ENCODE data around the gene SHANK3. TPM values are rescaled to one million over a fixed set of nuclear protein-coding genes. Genes with fewer than 3 reads are reported as not detected.

Gene SHANK3
- polyA plus RNA-seq, 1 donor (not counting 4 experiments of a cell fraction or from before 2014, with no cell fraction given), result 1.00 TPM

- H3K4me1 ChIP-seq (ENCODE audit: control insufficient read depth, extremely low read depth, insufficient read depth, low read length), result peaks cover 20% of the 10 kb centered on the region
- H3K9me3 ChIP-seq (ENCODE audit: control insufficient read depth, low read depth, low read length), result no peaks in the 10 kb centered on the region
- peaks cover 0 to 1% of the 10 kb centered on the region in 2 experiments for H3K36me3 ChIP-seq (ENCODE audit: control insufficient read depth in 2 of 2, extremely low read depth in 1 of 2, insufficient read depth in 2 of 2, low read length in 2 of 2)
- H3K9ac ChIP-seq (ENCODE audit: control insufficient read depth, extremely low read depth, insufficient read depth, low read length), result peak overlapping the region; percentile 45
- no peaks in the 10 kb centered on the region for H3K9me1 ChIP-seq (ENCODE audit: control insufficient read depth, extremely low read depth, insufficient read depth, low read length)
- TF ChIP-seq CTCF (optimal IDR thresholded peaks at IDR 0.05 in 1 of 3, IDR thresholded peaks at IDR 0.05 in 1 of 3, conservative IDR thresholded peaks at IDR 0.05 in 1 of 3; ENCODE audit: extremely low read depth in 1 of 3, insufficient read depth in 2 of 3, low read length in 3 of 3) (no peak), EZH2 (IDR thresholded peaks at IDR 0.05; ENCODE audit: low read length) (no peak)
- H3K4me2 ChIP-seq (ENCODE audit: control insufficient read depth, extremely low read depth, insufficient read depth, low read depth, low read length), result peak overlapping the region; percentile 79
- dilution Hi-C loops (cut with MboI; ENCODE audit: extremely low pct_ligation_motif_present, low sequenced_read_pairs), result no loop called here
- no peaks in the 10 kb centered on the region for H3K79me2 ChIP-seq (ENCODE audit: control insufficient read depth, insufficient read depth, low read length)
- H2AFZ ChIP-seq (ENCODE audit: control insufficient read depth, low read length), result no peak overlapping the region
- H3K4me3 ChIP-seq (ENCODE audit: control insufficient read depth in 2 of 3, extremely low read depth in 1 of 3, insufficient read depth in 2 of 3, low read depth in 1 of 3, low read length in 3 of 3), result peak overlapping the region; percentile 36 to 65 (median 49)
- H4K20me1 ChIP-seq (ENCODE audit: control insufficient read depth, extremely low read depth, insufficient read depth, low read length), result no peaks in the 10 kb centered on the region
- DNase-seq (ENCODE audit: low read depth, low spot score) (no peak), FAIRE-seq (no peak)
- no peaks in the 10 kb centered on the region for H3K27me3 ChIP-seq (ENCODE audit: control insufficient read depth, extremely low read depth, insufficient read depth, low read length)
- no peak overlapping the region for H3K27ac ChIP-seq (ENCODE audit: control insufficient read depth, insufficient read depth, low read length)
These were observed 25.3 kb downstream of the SHANK3 start for GRCh38 chr22:50697667-50698506.

GRCh38 chr22:50698546-50698945, 25.9 kb downstream of the SHANK3 start:
- H3K27me3 ChIP-seq (ENCODE audit: control insufficient read depth, extremely low read depth, insufficient read depth, low read length), result no peaks in the 10 kb centered on the region
- no peak overlapping the region for H3K27ac ChIP-seq (ENCODE audit: control insufficient read depth, insufficient read depth, low read length)
- dilution Hi-C loops (cut with MboI; ENCODE audit: extremely low pct_ligation_motif_present, low sequenced_read_pairs), result no loop called here
- no peaks in the 10 kb centered on the region for H3K9me3 ChIP-seq (ENCODE audit: control insufficient read depth, low read depth, low read length)
- H3K9me1 ChIP-seq (ENCODE audit: control insufficient read depth, extremely low read depth, insufficient read depth, low read length), result no peaks in the 10 kb centered on the region
- H2AFZ ChIP-seq (ENCODE audit: control insufficient read depth, low read length), result no peak overlapping the region
- no peak overlapping the region for H3K9ac ChIP-seq (ENCODE audit: control insufficient read depth, extremely low read depth, insufficient read depth, low read length)
- H4K20me1 ChIP-seq (ENCODE audit: control insufficient read depth, extremely low read depth, insufficient read depth, low read length), result no peaks in the 10 kb centered on the region
- no peak for FAIRE-seq
- peaks cover 20% of the 10 kb centered on the region for H3K4me1 ChIP-seq (ENCODE audit: control insufficient read depth, extremely low read depth, insufficient read depth, low read length)
- no peak overlapping the region for H3K4me3 ChIP-seq (ENCODE audit: control insufficient read depth in 2 of 3, extremely low read depth in 1 of 3, insufficient read depth in 2 of 3, low read depth in 1 of 3, low read length in 3 of 3)
- no peak for DNase-seq (ENCODE audit: low read depth, low spot score)
- H3K4me2 ChIP-seq (ENCODE audit: control insufficient read depth, extremely low read depth, insufficient read depth, low read depth, low read length), result no peak overlapping the region
- peaks cover 0 to 2% of the 10 kb centered on the region in 2 experiments for H3K36me3 ChIP-seq (ENCODE audit: control insufficient read depth in 2 of 2, extremely low read depth in 1 of 2, insufficient read depth in 2 of 2, low read length in 2 of 2)
- H3K79me2 ChIP-seq (ENCODE audit: control insufficient read depth, insufficient read depth, low read length), result no peaks in the 10 kb centered on the region
- TF ChIP-seq CTCF (optimal IDR thresholded peaks at IDR 0.05 in 1 of 3, IDR thresholded peaks at IDR 0.05 in 1 of 3, conservative IDR thresholded peaks at IDR 0.05 in 1 of 3; ENCODE audit: extremely low read depth in 1 of 3, insufficient read depth in 2 of 3, low read length in 3 of 3) (no peak), EZH2 (IDR thresholded peaks at IDR 0.05; ENCODE audit: low read length) (no peak)
